ENCODE results near the gene LIPN.

LIPN gene

GRCh38 chr10:88828310-88828709, 68.5 kb downstream of the LIPN start:
- DNase-seq (ENCODE audit: low read depth in 2 of 2), result no peak
